GM19452 (cell line): ENCODE results near the gene LTBP1.
"Not testable (repeated sequence)": the region's sequence is repeated elsewhere in the genome, so short reads cannot be mapped to it uniquely, and the experiment has no call there.

Experiments
- ATAC-seq: cut with Tn5 transposase; IDR thresholded peaks from one replicate; pipeline ENCODE4 v1.9.1; 2021; ENCODE audit not compliant: unreplicated experiment

Gene LTBP1

GRCh38 chr2:32946314-32947075, at the start of gene LTBP1:
Gene LTBP1, plus strand, starts transcription at chr2:32946953. Its CDS starts 372 bp downstream, at chr2:32947325.
- peak; percentile 59 for ATAC-seq

DNA sequence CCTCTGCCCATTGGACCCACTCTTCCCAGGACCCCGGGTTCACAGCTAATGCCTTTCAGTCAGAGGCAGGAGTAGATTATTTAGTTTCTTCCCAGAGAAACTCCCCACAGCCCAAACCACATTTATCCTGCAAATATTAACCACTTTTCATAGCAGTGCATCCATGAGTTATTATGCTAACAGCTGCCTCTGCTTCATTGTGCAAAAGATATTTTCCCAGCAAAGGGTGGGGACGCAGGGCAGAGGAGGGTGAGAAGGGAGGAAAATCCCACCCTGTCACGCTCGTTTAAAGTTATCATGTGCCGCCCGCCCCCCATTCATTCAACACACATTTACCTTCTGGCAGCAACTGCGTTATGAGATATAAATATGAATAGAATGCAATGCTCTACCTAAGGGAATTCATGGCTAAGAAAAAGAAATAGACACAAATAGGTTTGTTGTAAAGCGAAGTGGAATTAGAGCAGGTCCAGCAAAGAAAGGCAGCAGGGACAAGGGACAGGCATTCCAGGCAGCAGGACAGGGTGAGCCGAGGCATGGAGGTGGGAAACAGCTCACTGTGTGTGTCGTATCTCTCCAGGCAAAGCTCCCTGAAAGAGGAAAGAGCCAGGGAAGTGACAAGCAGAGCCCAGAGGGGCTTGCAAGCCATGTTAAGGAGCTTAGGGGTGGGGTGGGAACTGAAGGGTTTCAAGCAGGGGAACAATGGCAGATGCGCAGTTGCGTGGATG, 46.3 kb upstream of the LTBP1 start:
- no peak for ATAC-seq

- no peak for ATAC-seq
Measured at GRCh38 chr2:32901313-32901712, 45.4 kb upstream of the LTBP1 start.

GRCh38 chr2:32902174-32902573, 44.6 kb upstream of the LTBP1 start:
- no peak for ATAC-seq

GRCh38 chr2:32902986-32903385, 43.8 kb upstream of the LTBP1 start:
- ATAC-seq: no peak

- no peak for ATAC-seq
Measured at GRCh38 chr2:32904074-32904473, 42.7 kb upstream of the LTBP1 start.

GRCh38 chr2:32904751-32905150, 42.0 kb upstream of the LTBP1 start:
- ATAC-seq: no peak

GRCh38 chr2:32905270-32905669, 41.5 kb upstream of the LTBP1 start:
- no peak for ATAC-seq

DNA sequence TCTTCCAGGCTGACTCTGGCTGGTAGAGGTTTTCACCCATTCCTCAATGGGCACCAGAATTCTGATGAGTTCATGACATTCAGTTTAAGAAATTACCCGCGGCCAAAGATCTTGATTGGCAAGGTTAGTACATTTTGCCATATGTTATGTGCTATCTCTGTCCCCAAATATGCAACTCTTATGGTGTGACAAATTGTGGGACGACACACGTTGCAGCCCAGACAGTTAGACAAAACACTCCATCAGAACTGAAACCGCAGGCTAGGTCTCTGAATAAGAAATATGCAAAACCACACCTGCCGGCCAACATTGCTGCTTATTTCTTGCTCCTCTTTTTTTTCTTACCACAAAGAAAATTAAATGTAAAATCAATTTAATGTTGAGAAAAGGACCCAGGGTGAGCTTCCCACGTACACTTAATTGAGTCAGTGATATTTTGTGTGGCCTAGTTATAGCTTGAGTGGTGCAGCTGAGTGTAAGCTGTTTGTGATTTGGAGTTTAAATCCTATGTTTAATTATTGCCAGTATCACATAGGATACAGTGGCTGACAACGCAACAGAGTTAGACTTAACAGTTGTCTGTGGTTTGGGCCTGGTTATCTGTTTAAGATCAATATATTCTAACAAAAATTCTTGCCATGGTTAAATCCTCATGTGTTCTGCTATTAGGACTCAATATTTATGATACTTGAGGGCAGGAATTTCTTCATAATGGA, 35.7 kb upstream of the LTBP1 start:
- ATAC-seq: peak; percentile 94

DNA sequence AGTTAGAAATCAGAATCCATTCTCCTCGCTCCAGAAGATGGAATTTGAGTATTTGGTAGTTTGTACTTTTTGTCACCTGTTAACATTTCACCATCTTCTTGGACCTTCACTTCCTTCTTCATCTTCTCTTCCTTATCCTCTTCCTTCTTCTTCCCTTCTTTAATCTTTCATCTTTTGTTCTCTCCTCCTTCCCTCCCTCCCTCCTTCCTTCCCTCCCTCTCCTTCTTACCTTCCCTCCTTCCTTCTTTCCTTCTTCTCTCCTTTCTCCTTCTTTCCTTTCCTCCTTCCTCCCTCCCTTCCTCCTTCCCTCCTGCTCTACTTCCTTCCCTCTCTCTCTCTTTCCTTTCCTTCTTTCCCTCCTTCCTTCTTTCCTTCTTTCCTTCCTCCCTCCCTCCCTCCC, 31.1 kb upstream of the LTBP1 start:
- ATAC-seq: no peak

DNA sequence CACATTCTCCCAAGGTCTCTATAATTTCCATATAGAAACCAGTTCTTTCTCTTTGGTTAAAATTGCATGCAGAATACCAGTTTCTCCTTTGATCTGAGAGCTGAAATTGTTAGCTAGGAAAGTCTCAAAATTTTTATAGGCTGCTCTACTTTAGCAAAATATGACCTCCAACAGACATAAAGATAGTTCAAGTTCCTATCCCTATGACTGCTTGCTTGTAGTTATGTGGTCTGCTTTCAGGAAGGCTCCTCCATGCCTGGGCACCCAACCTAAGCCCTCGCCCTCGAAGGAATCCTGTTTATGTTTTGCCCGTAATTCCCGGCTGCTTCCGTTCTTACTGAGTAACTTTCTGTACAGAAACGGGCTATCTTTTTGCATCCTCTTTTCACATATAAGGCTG, 28.0 kb upstream of the LTBP1 start:
- no peak for ATAC-seq

DNA sequence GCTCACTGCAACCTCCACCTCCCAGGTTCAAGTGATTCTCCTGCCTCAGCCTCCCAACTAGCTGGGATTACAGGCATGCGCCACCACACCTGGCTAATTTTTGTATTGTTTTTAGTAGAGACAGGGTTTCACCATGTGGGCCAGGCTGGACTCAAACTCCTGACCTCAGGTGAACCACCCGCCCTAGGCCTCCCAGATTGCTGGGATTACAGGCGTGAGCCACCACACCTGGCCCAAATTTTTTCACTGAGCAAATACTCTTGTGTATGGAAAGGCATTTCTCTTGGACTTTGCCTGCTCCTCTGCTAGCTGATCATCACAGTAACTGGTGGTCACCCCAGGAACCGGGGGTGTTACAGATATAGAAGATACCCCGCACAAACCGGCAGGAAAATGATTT, 26.9 kb upstream of the LTBP1 start:
- ATAC-seq: not testable (repeated sequence)

- ATAC-seq: not testable (repeated sequence)
Measured at GRCh38 chr2:32921486-32921885, 25.3 kb upstream of the LTBP1 start.

- no peak for ATAC-seq
Measured at GRCh38 chr2:32922501-32922900, 24.3 kb upstream of the LTBP1 start.

- ATAC-seq: no peak
Measured at GRCh38 chr2:32923109-32923508, 23.6 kb upstream of the LTBP1 start.

DNA sequence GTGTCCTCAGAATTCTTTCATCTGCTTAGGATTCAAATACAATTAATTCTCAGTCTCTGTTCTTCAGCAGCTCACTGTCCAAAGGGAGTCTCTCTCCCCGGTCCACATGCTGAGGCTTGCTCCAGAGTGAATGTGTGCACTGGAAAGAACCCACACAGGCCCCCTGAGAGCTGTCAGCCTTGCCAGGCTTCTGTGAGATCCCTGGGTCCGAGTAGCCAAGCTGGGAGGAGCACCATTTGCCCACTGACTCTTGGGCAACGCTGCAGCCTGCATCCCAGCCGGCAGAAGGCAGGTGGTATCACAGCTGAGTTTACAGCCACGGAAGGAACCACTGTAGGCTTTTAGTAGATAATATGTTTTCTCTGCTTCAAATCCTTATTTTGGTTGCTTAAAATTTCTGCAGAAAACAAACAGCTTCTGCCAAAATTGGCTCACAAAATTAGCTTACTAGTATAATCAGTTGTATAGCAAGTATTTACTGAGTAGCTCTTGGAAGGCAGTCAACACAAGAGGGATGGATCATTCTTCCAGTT, 21.4 kb upstream of the LTBP1 start:
- no peak for ATAC-seq

- no peak for ATAC-seq
Measured at GRCh38 chr2:32925976-32926707, 20.6 kb upstream of the LTBP1 start.

GRCh38 chr2:32926708-32927084, 20.1 kb upstream of the LTBP1 start:
- no peak for ATAC-seq

DNA sequence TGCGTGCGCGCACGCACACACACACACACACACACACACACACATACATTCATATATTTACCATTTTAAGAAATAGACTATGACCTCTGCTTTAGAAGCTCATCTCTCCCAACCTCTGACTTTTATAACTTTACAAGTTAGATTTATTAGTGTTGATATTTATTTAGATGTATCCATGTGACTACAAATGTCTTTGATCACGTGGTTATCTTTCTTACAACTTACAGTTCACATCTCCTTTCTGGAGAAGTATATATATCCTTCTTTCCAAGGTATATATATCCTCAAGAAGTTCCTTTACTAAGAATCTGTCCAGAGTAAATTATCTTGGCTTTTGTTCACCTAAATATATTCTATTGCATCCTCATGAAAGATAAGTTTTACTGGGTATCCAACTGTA, 16.3 kb upstream of the LTBP1 start:
- ATAC-seq: no peak

GRCh38 chr2:32931519-32931918, 15.2 kb upstream of the LTBP1 start:
- ATAC-seq: no peak
